Thyroid gland (tissue), 4 donors: ENCODE data around the gene LSAMP.

ENCODE experiments used
- POLR2A ChIP-seq, 2 donors: fragments of 450-650 bp; IDR thresholded peaks; one replicate each; pipeline ENCODE4 v1.6.1; 2017; ENCODE audit warnings: antibody characterized with exemption in 2 of 2, mild to moderate bottlenecking in 2 of 2, moderate library complexity in 1 of 2
- TF ChIP-seq, protein P1 (sequence below), 6 experiments: fragments of 200-600 bp in 3 of 6; fragments of 450-650 bp in 3 of 6; sonication (generic) in 3 of 6; IDR thresholded peaks; one replicate each; pipeline ENCODE4 v1.5.1; 2016 to 2019; ENCODE audit warnings: antibody characterized with exemption in 6 of 6, mild to moderate bottlenecking in 2 of 6, inconsistent platforms in 1 of 6, moderate library complexity in 1 of 6

DNA sequence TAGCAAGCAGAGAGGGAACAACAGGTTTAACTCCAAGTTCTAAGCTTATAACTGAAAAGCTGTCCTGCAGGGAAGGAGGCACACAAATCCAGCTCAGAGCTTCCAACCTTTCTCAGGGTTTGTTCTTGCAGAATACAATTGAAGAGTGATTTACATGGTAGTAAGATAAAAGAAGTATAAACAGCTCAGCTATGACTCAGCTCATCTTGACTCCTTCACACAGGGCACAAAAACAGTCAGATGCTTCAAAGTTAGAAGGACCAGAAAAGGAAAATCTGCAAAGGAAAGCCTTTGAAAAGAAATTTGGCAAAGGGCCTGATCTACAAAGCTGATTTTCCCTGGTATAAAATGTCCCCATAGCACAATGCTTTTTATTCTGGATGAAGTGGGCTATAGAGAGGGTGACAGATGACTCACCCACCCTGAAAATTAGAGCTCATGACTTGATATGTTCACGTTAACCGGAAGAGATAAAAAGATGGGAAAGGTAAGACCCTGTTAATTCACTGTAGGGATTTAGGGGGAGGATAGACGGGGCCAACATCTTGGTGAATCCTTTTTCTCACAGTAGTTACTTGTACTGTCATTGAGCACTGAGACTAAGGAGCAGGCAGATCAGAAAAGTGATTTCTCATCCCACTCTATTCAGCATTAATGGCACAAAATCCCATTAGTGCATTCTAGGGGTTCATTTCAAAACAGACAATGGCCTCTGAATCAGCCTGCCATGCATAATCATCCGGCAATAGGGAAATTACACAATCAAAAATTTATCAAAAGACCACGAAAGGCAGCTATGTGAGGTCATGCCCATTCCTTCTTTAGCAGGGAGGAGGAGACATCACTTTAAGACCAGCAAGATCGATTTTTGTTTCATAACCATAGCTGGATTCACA is 678.5 kb downstream of the LSAMP start:
- TF ChIP-seq, protein P1, sequence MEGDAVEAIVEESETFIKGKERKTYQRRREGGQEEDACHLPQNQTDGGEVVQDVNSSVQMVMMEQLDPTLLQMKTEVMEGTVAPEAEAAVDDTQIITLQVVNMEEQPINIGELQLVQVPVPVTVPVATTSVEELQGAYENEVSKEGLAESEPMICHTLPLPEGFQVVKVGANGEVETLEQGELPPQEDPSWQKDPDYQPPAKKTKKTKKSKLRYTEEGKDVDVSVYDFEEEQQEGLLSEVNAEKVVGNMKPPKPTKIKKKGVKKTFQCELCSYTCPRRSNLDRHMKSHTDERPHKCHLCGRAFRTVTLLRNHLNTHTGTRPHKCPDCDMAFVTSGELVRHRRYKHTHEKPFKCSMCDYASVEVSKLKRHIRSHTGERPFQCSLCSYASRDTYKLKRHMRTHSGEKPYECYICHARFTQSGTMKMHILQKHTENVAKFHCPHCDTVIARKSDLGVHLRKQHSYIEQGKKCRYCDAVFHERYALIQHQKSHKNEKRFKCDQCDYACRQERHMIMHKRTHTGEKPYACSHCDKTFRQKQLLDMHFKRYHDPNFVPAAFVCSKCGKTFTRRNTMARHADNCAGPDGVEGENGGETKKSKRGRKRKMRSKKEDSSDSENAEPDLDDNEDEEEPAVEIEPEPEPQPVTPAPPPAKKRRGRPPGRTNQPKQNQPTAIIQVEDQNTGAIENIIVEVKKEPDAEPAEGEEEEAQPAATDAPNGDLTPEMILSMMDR (IDR thresholded peaks at IDR 0.05), result no peak
- TF ChIP-seq POLR2A (IDR thresholded peaks at IDR 0.05), result no peak
